Bronchial epithelial cell (primary cell): Measurements from ENCODE around the gene FXYD3. TPM values are rescaled to one million over a fixed set of nuclear protein-coding genes. Genes with fewer than 3 reads are reported as not detected.

Experiments
- DNase-seq: peaks from one replicate; pipeline ENCODE4 v3.0.0-alpha.2; 2010; ENCODE audit warnings: low read depth
- FAIRE-seq: peaks from 2 replicates; lab custom pipeline; 2011; peaks lifted over from hg19 to GRCh38; lab: Jason Lieb, UNC
- H3K27me3 ChIP-seq: 2 replicates; pipeline ENCODE4 v1.5.1; 2011; ENCODE audit warnings: low read length; ENCODE audit not compliant: control insufficient read depth, insufficient read depth
- H3K36me3 ChIP-seq: 2 replicates; pipeline ENCODE4 v1.5.1; 2011; ENCODE audit warnings: low read length; ENCODE audit not compliant: control insufficient read depth, insufficient read depth
- H3K4me3 ChIP-seq: 2 replicates; pipeline ENCODE4 v1.5.1; 2011; ENCODE audit warnings: mild to moderate bottlenecking, low read depth, low read length, control low read depth
- total RNA-seq: library from RNA; depleted of rRNA; stranded (reverse); fragments of >200 nt; gene quantifications from 2 replicates; pipeline ENCODE4 v1.2.1, GENCODE V29; 2014
- TF ChIP-seq, protein P1 (sequence below): IDR thresholded peaks from 2 replicates; pipeline ENCODE4 v1.5.1; 2011; ENCODE audit warnings: mild to moderate bottlenecking, moderate library complexity, low read length, control low read depth, inconsistent platforms; ENCODE audit not compliant: insufficient read depth, severe bottlenecking

Gene FXYD3
- total RNA-seq, 1 donor from 2014 or later, result 309 TPM

DNA sequence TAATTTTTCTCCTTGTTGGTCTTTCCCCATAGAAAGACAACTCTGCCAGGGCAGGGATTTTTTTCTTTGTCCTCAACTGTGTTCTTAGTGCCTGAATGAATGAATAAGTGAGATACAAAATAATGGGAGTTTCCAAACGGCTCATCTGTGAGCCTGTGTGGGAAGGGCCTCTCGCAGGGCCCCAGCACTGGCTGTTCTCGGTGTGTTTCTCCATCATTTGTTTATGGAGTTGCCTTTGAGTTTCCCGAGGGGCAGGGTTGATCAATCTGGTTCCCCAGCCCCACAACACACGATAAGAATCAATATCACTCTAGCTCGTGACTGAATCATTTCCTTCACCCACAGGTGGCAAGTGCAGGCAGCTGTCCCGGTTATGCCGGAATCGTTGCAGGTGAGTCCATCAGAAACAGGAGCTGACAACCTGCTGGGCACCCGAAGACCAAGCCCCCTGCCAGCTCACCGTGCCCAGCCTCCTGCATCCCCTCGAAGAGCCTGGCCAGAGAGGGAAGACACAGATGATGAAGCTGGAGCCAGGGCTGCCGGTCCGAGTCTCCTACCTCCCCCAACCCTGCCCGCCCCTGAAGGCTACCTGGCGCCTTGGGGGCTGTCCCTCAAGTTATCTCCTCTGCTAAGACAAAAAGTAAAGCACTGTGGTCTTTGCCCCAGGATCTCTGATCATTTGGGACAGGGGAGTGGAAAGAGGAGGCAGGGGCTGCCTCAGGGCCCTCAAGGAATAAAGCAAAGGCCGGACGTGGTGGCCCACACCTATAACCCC, 53.8 kb downstream of the FXYD3 start:
- Histone ChIP-seq H3K27me3 (no peaks in the 10 kb centered on the region), H3K4me3 (no peak overlapping the region)
- TF ChIP-seq, protein P1, sequence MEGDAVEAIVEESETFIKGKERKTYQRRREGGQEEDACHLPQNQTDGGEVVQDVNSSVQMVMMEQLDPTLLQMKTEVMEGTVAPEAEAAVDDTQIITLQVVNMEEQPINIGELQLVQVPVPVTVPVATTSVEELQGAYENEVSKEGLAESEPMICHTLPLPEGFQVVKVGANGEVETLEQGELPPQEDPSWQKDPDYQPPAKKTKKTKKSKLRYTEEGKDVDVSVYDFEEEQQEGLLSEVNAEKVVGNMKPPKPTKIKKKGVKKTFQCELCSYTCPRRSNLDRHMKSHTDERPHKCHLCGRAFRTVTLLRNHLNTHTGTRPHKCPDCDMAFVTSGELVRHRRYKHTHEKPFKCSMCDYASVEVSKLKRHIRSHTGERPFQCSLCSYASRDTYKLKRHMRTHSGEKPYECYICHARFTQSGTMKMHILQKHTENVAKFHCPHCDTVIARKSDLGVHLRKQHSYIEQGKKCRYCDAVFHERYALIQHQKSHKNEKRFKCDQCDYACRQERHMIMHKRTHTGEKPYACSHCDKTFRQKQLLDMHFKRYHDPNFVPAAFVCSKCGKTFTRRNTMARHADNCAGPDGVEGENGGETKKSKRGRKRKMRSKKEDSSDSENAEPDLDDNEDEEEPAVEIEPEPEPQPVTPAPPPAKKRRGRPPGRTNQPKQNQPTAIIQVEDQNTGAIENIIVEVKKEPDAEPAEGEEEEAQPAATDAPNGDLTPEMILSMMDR, result no peak

DNA sequence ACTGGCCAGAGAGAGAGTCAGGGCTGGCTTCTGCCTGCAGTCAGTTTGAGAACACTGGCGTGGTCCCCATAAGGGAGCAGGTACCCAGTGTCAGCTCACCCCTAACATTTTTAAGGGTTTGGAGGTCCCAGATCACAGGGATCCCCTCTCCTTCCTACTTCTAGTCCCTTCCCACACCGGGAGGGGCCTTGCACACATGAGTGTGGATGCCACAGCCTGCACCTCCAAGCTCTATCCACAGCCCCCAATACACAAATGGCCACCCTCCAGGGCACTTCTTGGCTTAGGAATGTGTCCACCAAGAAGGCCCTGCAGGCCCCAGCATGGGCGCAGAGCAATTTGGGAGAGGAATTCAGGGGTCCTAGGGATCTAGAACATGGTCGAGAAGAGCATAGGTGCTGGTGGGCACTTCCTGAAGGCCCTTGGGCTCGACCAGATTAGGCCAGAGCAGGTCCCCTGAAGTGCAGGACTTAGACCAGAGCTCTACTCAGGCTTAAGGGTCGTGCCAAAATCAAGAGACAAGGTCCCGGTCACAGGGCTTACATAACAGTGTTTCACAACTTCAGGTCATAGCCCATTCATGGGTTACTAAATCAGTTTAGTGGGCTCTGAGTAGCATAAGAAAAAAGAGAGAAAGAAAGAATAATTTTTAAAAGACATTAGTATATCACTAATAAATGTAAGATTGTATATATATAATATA, 54.9 kb downstream of the FXYD3 start:
- FAIRE-seq (no peak), DNase-seq (no peak)
- TF ChIP-seq, protein P1, result no peak
- H3K36me3 ChIP-seq, result peaks cover 6% of the 10 kb centered on the region
- H3K4me3 ChIP-seq, result no peak overlapping the region
- no peaks in the 10 kb centered on the region for H3K27me3 ChIP-seq

More for the DNA sequence above, 53.8 kb downstream of the FXYD3 start:
- FAIRE-seq (no peak), DNase-seq (no peak)
- peaks cover 7% of the 10 kb centered on the region for H3K36me3 ChIP-seq

DNA sequence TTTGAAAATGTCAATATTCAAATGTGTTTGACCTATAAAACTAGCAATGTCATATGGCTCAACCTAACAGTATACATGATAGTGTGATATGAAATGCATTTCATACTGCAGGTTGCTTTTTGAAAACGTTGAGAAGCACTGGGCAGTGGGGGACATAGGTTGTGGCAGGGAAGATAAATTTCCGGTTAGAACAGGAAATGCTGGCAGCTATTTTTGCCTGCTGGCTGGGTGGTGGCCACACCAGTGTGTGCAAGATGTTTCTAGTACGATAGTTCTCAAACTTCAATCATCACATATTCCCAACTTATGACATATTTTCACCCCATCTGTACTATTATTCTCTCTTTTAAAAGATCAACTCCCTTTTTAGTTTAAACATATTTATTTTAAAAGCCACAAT, 56.1 kb downstream of the FXYD3 start:
- no peaks in the 10 kb centered on the region for H3K27me3 ChIP-seq
- TF ChIP-seq, protein P1, result no peak
- no peak overlapping the region for H3K4me3 ChIP-seq
- DNase-seq (no peak), FAIRE-seq (no peak)
- peaks cover 2% of the 10 kb centered on the region for H3K36me3 ChIP-seq

Other genes starting within 250 kb of the FXYD3 start
- 1.5 and 3.7 TPM in 2 replicates for gene ZNF30, start 188.9 kb upstream of the FXYD3 start, total RNA-seq
- gene ZNF792, start 151.6 kb upstream of the FXYD3 start, total RNA-seq, result 1.2 and 1.8 TPM in 2 replicates
- 6.3 and 7.9 TPM in 2 replicates for gene GRAMD1A, start 115.5 kb upstream of the FXYD3 start, total RNA-seq
- 0.13 and 0.26 TPM in 2 replicates for gene SCN1B, start 85.4 kb upstream of the FXYD3 start, total RNA-seq
- not detected in 2 replicates for gene HPN, start 74.1 kb upstream of the FXYD3 start, total RNA-seq
- not detected in 2 replicates for gene LGI4, start 19.2 kb downstream of the FXYD3 start, total RNA-seq
- not detected in 2 replicates for gene FXYD1, start 23.0 kb downstream of the FXYD3 start, total RNA-seq
- gene FXYD7, start 27.4 kb downstream of the FXYD3 start, total RNA-seq, result not detected in 2 replicates
- gene FXYD5, start 38.9 kb downstream of the FXYD3 start, total RNA-seq, result 11.3 and 12.4 TPM in 2 replicates
- gene FAM187B, start 112.9 kb downstream of the FXYD3 start, total RNA-seq, result not detected in 2 replicates
- gene LSR, start 133.2 kb downstream of the FXYD3 start, total RNA-seq, result 11.3 and 27.0 TPM in 2 replicates
- 60.8 and 67.3 TPM in 2 replicates for gene USF2, start 153.1 kb downstream of the FXYD3 start, total RNA-seq
- gene HAMP, start 166.7 kb downstream of the FXYD3 start, total RNA-seq, result not detected in 2 replicates
- gene MAG, start 176.3 kb downstream of the FXYD3 start, total RNA-seq, result not detected in 2 replicates
- gene CD22, start 213.4 kb downstream of the FXYD3 start, total RNA-seq, result 0.53 TPM in 1 of 2 replicates, not detected in the other
- not detected in 2 replicates for gene FFAR1, start 232.1 kb downstream of the FXYD3 start, total RNA-seq
- gene FFAR3, start 242.6 kb downstream of the FXYD3 start, total RNA-seq, result not detected in 2 replicates